AG04450 (cell line): Measurements from ENCODE around the gene PDF. TPM values are rescaled to one million over a fixed set of nuclear protein-coding genes. Genes with fewer than 3 reads are reported as not detected.
A peak's percentile ranks its signal among the peaks of the same experiment; 100 is the strongest.

Source experiments
- CTCF ChIA-PET: fragments of 300-600, 350-600 bp; formaldehyde crosslinking; extraction: SDS; loops from one replicate; lab custom pipeline; 2022; ENCODE audit warnings: antibody characterized with exemption, inconsistent platforms; lab: Charles Lee
- POLR2A ChIA-PET: fragments of 350-600 bp; formaldehyde crosslinking; extraction: SDS; loops from one replicate; lab custom pipeline; 2021; ENCODE audit warnings: antibody characterized with exemption, inconsistent platforms; lab: Yijun Ruan, JAX
- DNase-seq: peaks from one replicate; pipeline ENCODE4 v3.0.0-alpha.2; 2011; ENCODE audit warnings: low read depth, low spot score
- H3K27ac ChIP-seq: one replicate; pipeline ENCODE4 v1.5.1; 2012; ENCODE audit warnings: low read depth, low read length, control low read depth
- H3K27me3 ChIP-seq: one replicate; pipeline ENCODE4 v1.6.0; 2012; ENCODE audit warnings: low read length; ENCODE audit not compliant: control insufficient read depth, insufficient read depth
- H3K4me3 ChIP-seq: 2 replicates; pipeline ENCODE4 v1.5.1; 2011; ENCODE audit warnings: mild to moderate bottlenecking, low read depth, low read length, control low read depth
- H3K9me3 ChIP-seq: 2 replicates; pipeline ENCODE4 v1.5.1; 2012; ENCODE audit warnings: low read length; ENCODE audit not compliant: control insufficient read depth, insufficient read depth
- CTCF ChIP-seq: IDR thresholded peaks from 2 replicates; pipeline ENCODE4 v1.5.1; 2011; ENCODE audit warnings: low read depth, low read length, control low read depth, inconsistent platforms
- polyA plus RNA-seq: library from polyadenylated mRNA; depleted of rRNA; stranded (reverse); fragments of >200 nt; gene quantifications from 2 replicates; pipeline ENCODE4 v1.2.3, GENCODE V29; 2011

Gene PDF
- polyA plus RNA-seq, 1 experiment = 6.4 TPM

- Histone ChIP-seq H3K9me3 (no peaks in the 10 kb centered on the region; the same call in 1 of the 2 replicates), H3K4me3 (no peak overlapping the region), H3K27ac (no peak overlapping the region), H3K27me3 (no peaks in the 10 kb centered on the region)
- no peak for DNase-seq
- TF ChIP-seq CTCF = no peak
- CTCF ChIA-PET = interaction anchor here (1.5 kb wide), 1 partner anchor 410 kb away, joined by 3 read pairs; the partner anchor contains the start of gene NOB1
- POLR2A ChIA-PET = interaction anchor here (0.6 kb wide), 1 partner anchor 33 kb away, joined by 3 read pairs; no protein-coding TSS in a partner anchor
Observed at GRCh38 chr16:69344171-69344570, 13.8 kb upstream of the PDF start.

GRCh38 chr16:69340095-69340644 lies 9.8 kb upstream of the PDF start:
- peak overlapping the region; percentile 80 for H3K27ac ChIP-seq
- H3K27me3 ChIP-seq = no peaks in the 10 kb centered on the region
- peak overlapping the region; percentile 94 for H3K4me3 ChIP-seq
- ChIA-PET CTCF (no interaction called here), POLR2A (interaction anchor here (0.9 kb wide), 1 partner anchor 11 kb away, joined by 3 read pairs; no protein-coding TSS in a partner anchor)
- TF ChIP-seq CTCF = no peak
- no peaks in the 10 kb centered on the region; the same call in 1 of the 2 replicates for H3K9me3 ChIP-seq
- no peak for DNase-seq

- peak within 1 kb of the TSS; percentile 94 for H3K4me3 ChIP-seq
- DNase-seq = peak; percentile 97
- no peaks in the 10 kb centered on the region for H3K27me3 ChIP-seq
- ChIA-PET POLR2A (interaction anchor here (0.9 to 1.1 kb wide), 2 partner anchors 11 kb away, joined by 3 read pairs; no protein-coding TSS in a partner anchor), CTCF (no interaction called here)
- peak; percentile 79 for TF ChIP-seq CTCF
- H3K9me3 ChIP-seq = no peaks in the 10 kb centered on the region; the same call in 1 of the 2 replicates
- peak within 1 kb of the TSS; percentile 80 for H3K27ac ChIP-seq
Observed at GRCh38 chr16:69339289-69340094, 9.1 kb upstream of the PDF start, which contains the start of the genes COG8 and NIP7. Gene COG8, minus strand, starts transcription at chr16:69339564. Its CDS starts 12 bp downstream, at chr16:69339552. Gene NIP7, plus strand, starts transcription at chr16:69339772. Its CDS starts 58 bp downstream, at chr16:69339830.

- Histone ChIP-seq H3K27me3 (no peaks in the 10 kb centered on the region), H3K4me3 (peak overlapping the region; percentile 94), H3K9me3 (no peaks in the 10 kb centered on the region; the same call in 1 of the 2 replicates), H3K27ac (peak overlapping the region; percentile 80)
- POLR2A ChIA-PET = interaction anchor here (0.7 to 1.1 kb wide), 2 partner anchors 10 to 53 kb away, joined by 3 read pairs; no protein-coding TSS in a partner anchor
- DNase-seq = no peak
- TF ChIP-seq CTCF = no peak
- CTCF ChIA-PET = interaction anchor here (0.6 kb wide), 1 partner anchor 188 kb away, joined by 4 read pairs; no protein-coding TSS in a partner anchor
Observed at GRCh38 chr16:69338557-69339288, 8.3 kb upstream of the PDF start.
